ENCODE data around the gene SAMD1. TPM values are rescaled to one million over a fixed set of nuclear protein-coding genes. Genes with fewer than 3 reads are reported as not detected.
A peak's percentile ranks its signal among the peaks of the same experiment; 100 is the strongest.

The SAMD1 gene
- total and polyA plus RNA-seq, 2 of the 13 experiments (the other 11 are each of a cell fraction or from before 2014, with no cell fraction given), result 17.5 to 45.0 TPM

- peak; percentile 80 for TF ChIP-seq RNF2 (conservative IDR thresholded peaks at IDR 0.05; ENCODE audit: low read depth)
- TF ChIP-seq, protein P1, sequence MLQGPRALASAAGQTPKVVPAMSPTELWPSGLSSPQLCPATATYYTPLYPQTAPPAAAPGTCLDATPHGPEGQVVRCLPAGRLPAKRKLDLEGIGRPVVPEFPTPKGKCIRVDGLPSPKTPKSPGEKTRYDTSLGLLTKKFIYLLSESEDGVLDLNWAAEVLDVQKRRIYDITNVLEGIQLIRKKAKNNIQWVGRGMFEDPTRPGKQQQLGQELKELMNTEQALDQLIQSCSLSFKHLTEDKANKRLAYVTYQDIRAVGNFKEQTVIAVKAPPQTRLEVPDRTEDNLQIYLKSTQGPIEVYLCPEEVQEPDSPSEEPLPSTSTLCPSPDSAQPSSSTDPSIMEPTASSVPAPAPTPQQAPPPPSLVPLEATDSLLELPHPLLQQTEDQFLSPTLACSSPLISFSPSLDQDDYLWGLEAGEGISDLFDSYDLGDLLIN (CRISPR knock-in tag; IDR thresholded peaks at IDR 0.05; ENCODE audit: borderline replicate concordance), result peak; percentile 54; the same call in 1 of the 2 replicates
- peak; percentile 90 for TF ChIP-seq BORCS8-MEF2B (CRISPR knock-in tag; IDR thresholded peaks at IDR 0.05)
- TF ChIP-seq NR2C2 (CRISPR knock-in tag; IDR thresholded peaks at IDR 0.05; ENCODE audit: borderline replicate concordance), result peak; percentile 55; the same call in 1 of the 2 replicates
- no peak for TF ChIP-seq FOXA1 (IDR thresholded peaks at IDR 0.05)
- TF ChIP-seq FOXA1 (CRISPR knock-in tag; IDR thresholded peaks at IDR 0.05), result peak; percentile 84
- no peak for TF ChIP-seq BRD4 (CRISPR knock-in tag; IDR thresholded peaks at IDR 0.05)
- TF ChIP-seq, protein P2, sequence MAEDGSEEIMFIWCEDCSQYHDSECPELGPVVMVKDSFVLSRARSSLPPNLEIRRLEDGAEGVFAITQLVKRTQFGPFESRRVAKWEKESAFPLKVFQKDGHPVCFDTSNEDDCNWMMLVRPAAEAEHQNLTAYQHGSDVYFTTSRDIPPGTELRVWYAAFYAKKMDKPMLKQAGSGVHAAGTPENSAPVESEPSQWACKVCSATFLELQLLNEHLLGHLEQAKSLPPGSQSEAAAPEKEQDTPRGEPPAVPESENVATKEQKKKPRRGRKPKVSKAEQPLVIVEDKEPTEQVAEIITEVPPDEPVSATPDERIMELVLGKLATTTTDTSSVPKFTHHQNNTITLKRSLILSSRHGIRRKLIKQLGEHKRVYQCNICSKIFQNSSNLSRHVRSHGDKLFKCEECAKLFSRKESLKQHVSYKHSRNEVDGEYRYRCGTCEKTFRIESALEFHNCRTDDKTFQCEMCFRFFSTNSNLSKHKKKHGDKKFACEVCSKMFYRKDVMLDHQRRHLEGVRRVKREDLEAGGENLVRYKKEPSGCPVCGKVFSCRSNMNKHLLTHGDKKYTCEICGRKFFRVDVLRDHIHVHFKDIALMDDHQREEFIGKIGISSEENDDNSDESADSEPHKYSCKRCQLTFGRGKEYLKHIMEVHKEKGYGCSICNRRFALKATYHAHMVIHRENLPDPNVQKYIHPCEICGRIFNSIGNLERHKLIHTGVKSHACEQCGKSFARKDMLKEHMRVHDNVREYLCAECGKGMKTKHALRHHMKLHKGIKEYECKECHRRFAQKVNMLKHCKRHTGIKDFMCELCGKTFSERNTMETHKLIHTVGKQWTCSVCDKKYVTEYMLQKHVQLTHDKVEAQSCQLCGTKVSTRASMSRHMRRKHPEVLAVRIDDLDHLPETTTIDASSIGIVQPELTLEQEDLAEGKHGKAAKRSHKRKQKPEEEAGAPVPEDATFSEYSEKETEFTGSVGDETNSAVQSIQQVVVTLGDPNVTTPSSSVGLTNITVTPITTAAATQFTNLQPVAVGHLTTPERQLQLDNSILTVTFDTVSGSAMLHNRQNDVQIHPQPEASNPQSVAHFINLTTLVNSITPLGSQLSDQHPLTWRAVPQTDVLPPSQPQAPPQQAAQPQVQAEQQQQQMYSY (CRISPR knock-in tag; IDR thresholded peaks at IDR 0.05), result peak; percentile 19; the same call in 1 of the 2 replicates
- no peak for TF ChIP-seq GTF2F1 (IDR thresholded peaks at IDR 0.05; ENCODE audit: low read length)
- TF ChIP-seq, protein P3, sequence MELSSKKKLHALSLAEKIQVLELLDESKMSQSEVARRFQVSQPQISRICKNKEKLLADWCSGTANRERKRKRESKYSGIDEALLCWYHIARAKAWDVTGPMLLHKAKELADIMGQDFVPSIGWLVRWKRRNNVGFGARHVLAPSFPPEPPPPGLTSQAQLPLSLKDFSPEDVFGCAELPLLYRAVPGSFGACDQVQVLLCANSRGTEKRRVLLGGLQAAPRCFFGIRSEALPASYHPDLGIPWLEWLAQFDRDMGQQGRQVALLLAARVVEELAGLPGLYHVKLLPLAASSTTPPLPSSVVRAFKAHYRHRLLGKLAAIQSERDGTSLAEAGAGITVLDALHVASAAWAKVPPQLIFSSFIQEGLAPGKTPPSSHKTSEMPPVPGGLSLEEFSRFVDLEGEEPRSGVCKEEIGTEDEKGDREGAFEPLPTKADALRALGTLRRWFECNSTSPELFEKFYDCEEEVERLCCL (CRISPR knock-in tag; IDR thresholded peaks at IDR 0.05; ENCODE audit: borderline replicate concordance), result peak; percentile 84; the same call in 1 of the 2 replicates
- peak; percentile 71; the same call in 1 of the 2 replicates for TF ChIP-seq IRX3 (CRISPR knock-in tag; IDR thresholded peaks at IDR 0.05; ENCODE audit: borderline replicate concordance, low read depth)
- peak; percentile 28; the same call in 1 of the 2 replicates for TF ChIP-seq ZNF766 (CRISPR knock-in tag; IDR thresholded peaks at IDR 0.05; ENCODE audit: borderline replicate concordance)
- TF ChIP-seq ZBTB26 (CRISPR knock-in tag; IDR thresholded peaks at IDR 0.05; ENCODE audit: borderline replicate concordance), result no peak
- TF ChIP-seq CBX1 (IDR thresholded peaks at IDR 0.05; ENCODE audit: low read depth), result peak; percentile 8
- TF ChIP-seq SOX6 (IDR thresholded peaks at IDR 0.05), result no peak
- peak; percentile 50 for TF ChIP-seq SOX6 (CRISPR knock-in tag; IDR thresholded peaks at IDR 0.05)
- TF ChIP-seq ZNF232 (CRISPR knock-in tag; IDR thresholded peaks at IDR 0.05; ENCODE audit: borderline replicate concordance), result no peak
- TF ChIP-seq TEAD3 (CRISPR knock-in tag; optimal IDR thresholded peaks at IDR 0.05; ENCODE audit: borderline replicate concordance), result no peak
- TF ChIP-seq, protein P4, sequence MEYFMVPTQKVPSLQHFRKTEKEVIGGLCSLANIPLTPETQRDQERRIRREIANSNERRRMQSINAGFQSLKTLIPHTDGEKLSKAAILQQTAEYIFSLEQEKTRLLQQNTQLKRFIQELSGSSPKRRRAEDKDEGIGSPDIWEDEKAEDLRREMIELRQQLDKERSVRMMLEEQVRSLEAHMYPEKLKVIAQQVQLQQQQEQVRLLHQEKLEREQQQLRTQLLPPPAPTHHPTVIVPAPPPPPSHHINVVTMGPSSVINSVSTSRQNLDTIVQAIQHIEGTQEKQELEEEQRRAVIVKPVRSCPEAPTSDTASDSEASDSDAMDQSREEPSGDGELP (IDR thresholded peaks at IDR 0.05; ENCODE audit: borderline replicate concordance, low read depth), result peak; percentile 69; the same call in 1 of the 2 replicates
- TF ChIP-seq, protein P5, sequence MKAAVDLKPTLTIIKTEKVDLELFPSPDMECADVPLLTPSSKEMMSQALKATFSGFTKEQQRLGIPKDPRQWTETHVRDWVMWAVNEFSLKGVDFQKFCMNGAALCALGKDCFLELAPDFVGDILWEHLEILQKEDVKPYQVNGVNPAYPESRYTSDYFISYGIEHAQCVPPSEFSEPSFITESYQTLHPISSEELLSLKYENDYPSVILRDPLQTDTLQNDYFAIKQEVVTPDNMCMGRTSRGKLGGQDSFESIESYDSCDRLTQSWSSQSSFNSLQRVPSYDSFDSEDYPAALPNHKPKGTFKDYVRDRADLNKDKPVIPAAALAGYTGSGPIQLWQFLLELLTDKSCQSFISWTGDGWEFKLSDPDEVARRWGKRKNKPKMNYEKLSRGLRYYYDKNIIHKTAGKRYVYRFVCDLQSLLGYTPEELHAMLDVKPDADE (CRISPR knock-in tag; IDR thresholded peaks at IDR 0.05), result no peak
These were observed 46.1 kb upstream of the SAMD1 start, which contains the start of gene ASF1B (continued) for GRCh38 chr19:14136509-14137281.
